Upper lobe of left lung (tissue), 4 donors: ENCODE data around the gene KIF26B.

ENCODE experiments used
- POLR2A ChIP-seq, 4 donors: fragments of 450-650 bp; IDR thresholded peaks; one replicate each; pipeline ENCODE4 v1.5.1; 2016 to 2017; ENCODE audit warnings: antibody characterized with exemption in 4 of 4, mild to moderate bottlenecking in 2 of 4
- TF ChIP-seq, protein P1 (sequence below), 6 experiments: fragments of 450-650 bp in 4 of 6; fragments of 200-600 bp in 2 of 6; sonication (generic) in 2 of 6; IDR thresholded peaks; one replicate each; pipeline ENCODE4 v1.5.1; 2016 to 2019; ENCODE audit warnings: antibody characterized with exemption in 6 of 6

GRCh38 chr1:245571815-245572294 is 417.1 kb downstream of the KIF26B start:
- TF ChIP-seq, protein P1, sequence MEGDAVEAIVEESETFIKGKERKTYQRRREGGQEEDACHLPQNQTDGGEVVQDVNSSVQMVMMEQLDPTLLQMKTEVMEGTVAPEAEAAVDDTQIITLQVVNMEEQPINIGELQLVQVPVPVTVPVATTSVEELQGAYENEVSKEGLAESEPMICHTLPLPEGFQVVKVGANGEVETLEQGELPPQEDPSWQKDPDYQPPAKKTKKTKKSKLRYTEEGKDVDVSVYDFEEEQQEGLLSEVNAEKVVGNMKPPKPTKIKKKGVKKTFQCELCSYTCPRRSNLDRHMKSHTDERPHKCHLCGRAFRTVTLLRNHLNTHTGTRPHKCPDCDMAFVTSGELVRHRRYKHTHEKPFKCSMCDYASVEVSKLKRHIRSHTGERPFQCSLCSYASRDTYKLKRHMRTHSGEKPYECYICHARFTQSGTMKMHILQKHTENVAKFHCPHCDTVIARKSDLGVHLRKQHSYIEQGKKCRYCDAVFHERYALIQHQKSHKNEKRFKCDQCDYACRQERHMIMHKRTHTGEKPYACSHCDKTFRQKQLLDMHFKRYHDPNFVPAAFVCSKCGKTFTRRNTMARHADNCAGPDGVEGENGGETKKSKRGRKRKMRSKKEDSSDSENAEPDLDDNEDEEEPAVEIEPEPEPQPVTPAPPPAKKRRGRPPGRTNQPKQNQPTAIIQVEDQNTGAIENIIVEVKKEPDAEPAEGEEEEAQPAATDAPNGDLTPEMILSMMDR (IDR thresholded peaks at IDR 0.05) = no peak
- no peak for TF ChIP-seq POLR2A (IDR thresholded peaks at IDR 0.05)
